Ecto neural progenitor cell (in vitro differentiated cells): ENCODE data around the gene NAXE.
"Not testable (repeated sequence)": the region's sequence is repeated elsewhere in the genome, so short reads cannot be mapped to it uniquely, and the experiment has no call there.

Experiments
- DNase-seq: peaks from one replicate; pipeline ENCODE4 v3.0.0-alpha.2; 2018; ENCODE audit warnings: low spot score

The NAXE gene

DNA sequence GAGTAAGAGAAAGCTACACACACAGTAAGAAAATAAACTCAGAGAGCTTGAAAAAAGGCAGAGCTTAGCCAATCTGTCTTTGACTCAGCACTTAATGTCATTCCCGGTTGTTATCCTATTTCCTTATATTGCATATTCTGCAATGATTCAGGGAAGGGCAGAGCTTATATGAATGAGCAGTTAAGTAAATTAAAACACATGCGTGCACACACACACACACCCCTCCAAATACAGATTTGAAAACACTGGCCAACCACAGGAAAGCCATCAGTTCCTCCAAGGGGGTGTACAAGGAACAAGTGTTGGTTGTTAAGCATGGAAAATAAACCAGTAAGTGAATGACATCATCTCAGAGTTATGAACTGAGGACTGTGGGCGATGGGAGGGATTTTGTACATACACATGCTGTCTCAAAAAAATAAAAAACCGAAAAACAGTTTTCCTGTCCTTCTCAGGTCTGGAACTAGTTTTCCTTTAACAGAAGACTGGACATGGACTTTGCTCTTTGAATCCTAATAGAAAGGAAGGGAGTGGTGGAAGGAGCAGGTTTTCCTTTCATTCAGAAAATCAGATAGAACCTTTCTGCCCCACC, 20.2 kb upstream of the NAXE start:
- DNase-seq, result no peak

DNA sequence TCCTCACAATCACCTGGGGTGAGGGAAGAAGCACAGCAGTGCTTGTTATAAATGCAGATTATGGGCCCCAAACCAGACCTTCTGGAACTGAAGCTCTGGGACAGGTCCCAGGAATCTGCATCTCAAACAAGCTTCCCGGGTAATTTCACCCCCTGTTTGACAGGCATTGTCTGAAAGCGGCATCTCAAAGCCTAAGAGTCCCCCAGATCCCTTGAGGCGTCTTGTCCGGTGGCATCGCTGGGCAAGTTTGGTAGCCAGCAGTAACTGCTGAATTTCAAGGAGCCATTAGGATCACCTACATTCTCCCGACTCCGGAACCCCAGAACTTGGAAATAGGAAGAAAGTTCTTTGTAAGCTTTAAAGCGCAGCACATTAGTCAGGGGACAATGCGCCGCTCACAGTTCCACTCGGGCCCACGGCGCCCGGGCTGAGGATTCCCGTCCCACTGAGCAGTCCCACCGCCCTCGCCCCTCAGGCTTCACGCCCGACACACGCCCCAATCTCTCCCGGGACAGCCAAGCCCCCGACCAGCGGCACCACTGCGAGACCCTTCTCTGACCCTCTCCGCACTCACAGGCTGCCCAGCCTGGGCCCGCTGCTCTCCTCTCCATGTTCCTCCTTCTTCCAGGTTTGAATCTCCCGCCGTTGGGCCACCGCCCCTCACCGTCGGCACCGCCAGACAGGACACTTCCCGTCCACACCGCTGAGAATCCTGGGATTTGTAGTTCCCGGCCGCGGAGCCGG, 19.5 kb upstream of the NAXE start, which contains the start of gene IQGAP3:
Gene IQGAP3 (minus strand): TSS at position 647 of the 744 bp plus-strand sequence. CDS start 36 bp downstream, at position 611.
- peak; percentile 90 for DNase-seq

DNA sequence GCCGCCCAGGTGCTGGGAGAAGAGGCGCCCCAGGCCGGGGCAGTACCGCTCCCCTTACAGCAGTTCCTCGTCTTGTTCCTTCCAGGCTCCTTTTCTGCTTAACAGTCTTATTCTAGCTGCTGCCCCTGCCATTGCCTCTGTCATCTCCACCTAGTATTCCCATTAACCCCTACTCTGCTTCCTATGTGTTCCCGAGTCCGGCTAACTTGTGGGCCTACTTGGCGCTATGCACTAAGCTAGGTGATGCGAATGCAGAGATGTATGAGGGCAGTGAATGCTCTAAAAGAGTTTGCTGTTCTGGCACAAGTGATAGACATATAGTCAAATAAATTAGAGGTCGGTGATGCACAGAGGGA, 18.9 kb upstream of the NAXE start:
- no peak for DNase-seq

DNA sequence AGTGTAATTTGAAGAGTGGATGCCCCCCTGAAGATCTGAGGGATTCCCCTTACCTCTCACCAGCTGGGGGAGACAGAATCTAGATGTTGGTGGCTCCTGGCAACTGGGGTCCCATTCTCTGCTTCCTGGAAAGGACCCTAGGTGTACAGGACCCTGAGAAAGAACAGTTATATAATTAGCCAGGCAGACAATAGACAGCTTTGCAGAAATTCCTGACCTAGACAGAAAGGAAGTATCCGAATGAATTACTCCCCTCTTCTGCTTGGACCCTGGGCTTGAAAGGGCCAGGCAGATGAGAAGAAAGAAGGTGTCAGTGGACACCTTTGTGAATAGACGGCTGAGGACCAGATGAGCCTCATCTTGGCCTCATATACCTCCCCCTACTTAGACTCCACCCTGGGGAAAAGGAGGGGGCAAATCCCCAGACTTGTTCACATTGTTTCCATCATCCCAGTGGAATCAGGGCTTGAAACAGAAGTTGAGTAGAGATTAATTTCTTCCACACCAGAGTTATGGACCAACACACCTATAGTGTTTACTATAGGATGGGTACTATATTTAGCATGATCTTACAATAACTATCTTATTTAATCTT, 17.4 kb upstream of the NAXE start:
- no peak for DNase-seq

DNA sequence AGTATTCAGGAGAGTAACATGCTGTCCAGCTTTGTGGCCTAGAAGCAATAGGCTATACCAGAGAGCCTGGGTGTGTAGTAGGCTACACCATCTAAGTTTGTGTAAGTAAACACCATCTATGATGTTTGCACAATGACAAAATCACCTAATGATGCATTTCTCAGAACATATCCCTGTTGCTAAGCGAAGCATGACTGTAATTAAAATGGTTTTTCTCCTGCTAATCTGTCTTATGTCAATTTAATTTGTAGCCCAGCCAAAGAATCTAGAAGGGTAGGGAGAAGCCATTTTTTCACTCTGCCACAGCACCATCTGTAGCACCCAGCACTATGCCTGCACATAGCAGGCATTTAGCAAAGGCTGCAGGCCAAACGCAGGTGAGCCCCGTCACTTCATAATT, 14.0 kb upstream of the NAXE start:
- no peak for DNase-seq

DNA sequence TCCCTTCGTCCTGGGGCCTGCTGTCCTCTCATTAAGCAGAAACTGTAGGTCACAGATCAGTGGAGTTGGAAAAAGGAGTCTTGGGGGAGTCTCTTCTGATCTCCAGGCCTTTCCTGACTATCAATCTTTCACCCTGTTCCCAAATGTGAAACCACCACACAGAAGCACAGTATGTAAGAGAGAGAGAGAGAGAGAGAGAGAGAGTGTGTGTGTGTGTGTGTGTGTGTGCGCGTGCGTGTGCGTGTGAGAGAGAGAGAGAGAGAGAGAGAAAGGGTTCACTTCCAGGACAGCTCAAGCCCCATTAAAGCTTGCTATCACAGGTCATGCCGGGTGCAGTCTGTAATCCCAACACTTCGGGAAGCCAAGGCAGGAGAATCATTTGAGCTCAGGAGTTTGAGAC, 13.5 kb upstream of the NAXE start:
- DNase-seq, result no peak

DNA sequence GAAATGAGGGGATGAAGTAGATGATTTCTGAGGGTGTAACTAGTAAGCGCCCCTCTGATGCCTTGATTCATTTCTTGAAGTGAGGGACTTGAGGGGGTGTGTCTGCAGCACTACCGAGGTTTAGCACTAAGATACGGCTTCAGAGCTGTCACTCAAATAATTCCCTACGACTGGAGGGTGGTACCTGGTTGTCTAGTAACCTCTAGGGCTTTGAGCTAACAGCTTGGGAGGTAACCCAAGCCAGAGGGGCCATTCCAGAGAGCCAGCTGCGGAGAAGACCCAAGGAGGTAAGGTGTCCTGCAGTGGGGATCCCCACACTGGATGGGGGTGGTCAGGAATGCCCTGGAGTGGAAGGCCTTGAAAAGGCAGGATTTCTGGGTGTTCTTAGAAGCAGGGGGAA, 12.1 kb upstream of the NAXE start, which contains the start of gene TTC24:
Gene TTC24 (plus strand): TSS at position 252 of the 400 bp plus-strand sequence. CDS start 1,642 bp downstream, outside the sequence.
- DNase-seq, result no peak

DNA sequence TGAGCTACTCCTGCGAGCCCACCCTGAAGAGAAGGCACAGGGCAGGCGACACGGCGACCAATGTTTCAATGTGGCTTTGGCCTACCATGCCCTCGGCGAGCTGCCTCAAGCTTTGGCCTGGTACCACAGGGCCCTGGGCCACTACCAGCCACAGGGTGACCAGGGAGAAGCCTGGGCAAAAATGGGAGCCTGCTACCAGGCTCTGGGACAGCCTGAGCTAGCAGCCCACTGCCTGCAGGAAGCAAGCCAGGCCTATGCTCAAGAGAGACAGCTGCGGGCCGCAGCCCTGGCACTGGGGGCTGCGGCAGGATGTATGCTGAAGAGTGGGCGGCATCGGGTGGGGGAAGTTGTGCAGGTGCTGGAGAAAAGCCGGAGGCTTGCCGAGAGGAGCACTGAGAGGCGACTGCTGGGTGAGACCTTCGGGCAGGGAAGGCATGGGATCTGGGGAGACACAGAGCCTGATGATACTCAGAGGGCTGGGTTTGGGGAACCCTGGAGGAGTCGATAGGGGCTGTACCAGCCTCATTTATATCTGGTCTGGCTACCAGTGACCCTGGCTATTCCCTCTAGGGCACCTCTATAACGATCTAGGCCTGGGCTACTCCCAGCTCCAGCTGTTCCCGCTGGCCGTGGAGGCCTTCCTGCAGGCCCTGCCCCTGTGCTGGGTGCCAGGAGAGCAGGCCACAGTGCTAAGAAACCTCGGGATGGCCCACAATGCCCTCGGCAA, 9.8 kb upstream of the NAXE start:
- no peak for DNase-seq

DNA sequence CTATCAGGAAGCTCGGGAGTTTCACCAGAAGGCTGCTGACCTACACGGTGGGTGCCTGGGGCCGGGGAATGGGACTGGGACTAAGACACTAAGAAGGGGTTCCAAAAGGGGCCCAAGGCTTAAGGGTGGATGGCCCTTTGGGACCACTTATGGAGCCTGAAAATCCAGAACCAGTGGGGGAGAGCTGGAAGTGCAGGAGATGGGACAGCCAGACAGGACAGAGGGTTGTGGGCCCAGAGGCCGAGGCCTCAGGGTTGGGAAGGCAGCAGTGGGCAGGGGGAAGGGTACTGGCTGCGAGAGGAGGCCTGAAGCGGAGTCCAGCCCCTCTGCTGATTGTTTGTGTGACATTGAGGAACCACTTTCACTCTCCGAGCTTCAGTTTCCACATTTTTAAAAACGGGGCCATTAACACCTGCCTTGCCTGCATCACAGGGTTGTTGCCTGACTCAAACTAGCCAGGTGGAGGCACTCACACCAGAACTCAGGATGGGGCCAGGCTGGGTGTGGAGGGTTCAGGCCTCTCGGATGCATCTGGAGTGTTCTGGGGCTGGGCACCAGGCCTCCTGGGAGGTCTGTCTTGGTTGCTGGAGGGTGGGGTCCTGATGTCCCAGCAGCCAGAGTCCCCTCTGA, 9.1 kb upstream of the NAXE start:
- no peak for DNase-seq

DNA sequence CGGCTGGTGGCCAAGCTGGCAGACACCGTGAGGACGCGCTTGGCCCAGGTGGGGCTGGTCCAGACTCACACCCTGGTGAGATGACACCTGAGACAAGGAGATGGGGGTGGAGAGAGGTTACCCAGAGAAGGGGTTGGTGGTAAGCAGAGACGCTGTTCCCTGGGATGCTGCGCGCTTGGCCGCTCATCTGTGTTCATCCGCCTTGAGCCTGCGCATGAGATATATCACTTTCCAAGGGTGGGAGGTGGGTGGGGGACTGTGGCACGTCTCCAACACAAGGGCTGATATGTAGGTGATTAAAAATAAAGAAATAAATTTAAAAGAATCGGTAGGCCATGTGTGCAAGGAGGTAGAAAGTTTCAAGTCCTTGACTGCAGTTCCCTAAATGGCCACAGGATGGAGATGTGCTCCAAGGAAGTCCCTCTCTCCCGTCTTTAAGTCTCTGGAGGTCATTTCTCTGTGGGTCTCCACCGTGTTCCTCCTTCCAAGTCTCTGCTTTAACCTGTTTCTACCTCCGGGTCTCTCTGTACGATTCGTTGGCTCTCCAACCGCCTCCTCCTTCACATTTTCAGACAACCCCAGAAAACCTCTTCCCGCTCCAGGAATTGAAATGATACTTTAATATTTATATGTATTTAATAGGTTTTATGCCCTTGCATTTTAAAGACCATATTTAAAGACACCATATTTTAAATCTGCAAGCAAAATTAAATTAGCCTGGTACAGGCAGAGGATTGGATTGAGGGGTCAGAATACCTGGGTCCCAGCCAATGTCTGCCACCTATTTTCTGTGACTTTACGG, 7.6 kb upstream of the NAXE start:
- DNase-seq, result peak; percentile 76

DNA sequence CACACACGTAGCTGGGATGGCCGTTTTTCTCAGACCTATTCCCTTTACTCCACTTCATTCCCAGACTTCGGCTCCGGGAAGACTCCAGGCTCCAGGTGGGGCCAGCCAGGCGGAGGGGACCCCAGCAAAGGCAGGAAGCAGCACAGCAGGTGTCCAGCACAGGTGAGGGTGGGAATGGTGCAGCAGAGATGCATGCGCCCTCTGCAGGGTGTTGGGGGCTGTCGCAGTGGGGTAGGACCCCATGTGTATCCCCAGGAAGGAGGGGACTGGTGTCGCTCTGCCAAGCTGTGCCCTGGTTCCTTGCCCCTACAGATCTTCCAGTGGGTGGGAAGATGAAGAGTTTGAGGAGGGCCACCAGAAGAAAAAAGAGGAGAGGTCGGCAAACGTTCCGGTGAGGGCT, 6.8 kb upstream of the NAXE start:
- DNase-seq, result no peak

DNA sequence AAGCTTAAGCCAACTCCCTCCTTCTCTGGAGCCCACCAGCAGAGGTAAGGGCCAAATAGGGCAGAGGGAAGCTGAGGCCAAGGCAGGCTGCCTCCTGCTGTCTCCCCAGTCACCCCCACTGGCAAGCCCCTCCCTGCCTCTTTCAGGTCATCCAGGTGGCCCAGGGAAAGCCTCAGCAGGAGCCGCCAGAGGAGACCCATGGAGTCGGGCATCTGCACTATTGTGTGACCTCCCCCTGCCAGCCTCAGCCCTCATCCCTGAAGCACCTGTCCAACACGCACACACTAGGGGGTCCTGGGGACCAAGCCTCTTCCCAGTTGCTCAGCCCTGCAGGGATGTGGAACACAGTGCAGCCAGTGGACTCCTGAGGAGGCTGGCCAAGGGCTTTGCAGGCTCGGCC, 5.3 kb upstream of the NAXE start:
- no peak for DNase-seq

DNA sequence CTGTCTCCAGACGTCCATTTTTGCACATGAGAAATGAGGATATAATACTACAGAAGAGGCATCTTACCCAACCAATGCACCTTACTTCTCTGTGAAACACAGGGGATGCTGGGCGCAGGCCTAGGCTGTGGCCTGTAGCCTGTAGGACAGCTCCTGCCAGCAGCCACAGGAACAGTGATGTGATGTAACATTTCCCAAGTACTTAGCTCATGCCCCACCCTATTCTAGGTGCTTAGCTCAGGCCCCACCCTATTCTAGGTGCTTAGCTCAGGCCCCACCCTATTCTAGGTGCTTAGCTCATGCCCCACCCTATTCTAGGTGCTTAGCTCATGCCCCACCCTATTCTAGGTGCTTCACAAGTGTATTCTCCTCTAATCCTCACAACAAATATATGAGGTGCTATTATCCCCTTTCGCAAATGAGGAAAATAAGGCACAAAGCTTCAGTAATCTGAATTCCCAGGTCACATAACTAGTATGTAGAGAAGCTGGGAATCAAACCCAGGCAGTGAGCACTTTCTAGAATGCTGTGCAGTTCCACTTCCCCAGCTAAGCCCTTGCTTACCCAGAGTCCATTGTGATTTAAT, 4.6 kb upstream of the NAXE start:
- DNase-seq, result no peak

DNA sequence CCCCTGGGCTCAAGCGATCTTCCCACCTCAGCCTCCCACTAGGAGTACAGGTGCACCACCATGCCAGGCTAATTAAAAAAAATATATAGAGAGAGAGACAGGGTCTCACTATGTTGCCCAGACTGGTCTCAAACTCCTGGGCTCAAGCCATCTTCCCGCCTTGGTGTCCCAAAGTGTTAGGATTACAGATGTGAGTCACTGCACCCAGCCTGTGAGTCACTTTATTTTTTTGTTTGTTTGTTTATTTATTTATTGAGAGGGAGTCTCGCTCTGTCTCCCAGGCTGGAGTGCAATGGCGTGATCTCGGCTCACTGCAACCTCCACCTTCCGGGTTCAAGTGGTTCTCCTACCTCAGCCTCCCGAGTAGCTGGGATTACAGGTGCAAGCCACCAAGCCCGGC, 3.6 kb upstream of the NAXE start:
- DNase-seq, result not testable (repeated sequence)

DNA sequence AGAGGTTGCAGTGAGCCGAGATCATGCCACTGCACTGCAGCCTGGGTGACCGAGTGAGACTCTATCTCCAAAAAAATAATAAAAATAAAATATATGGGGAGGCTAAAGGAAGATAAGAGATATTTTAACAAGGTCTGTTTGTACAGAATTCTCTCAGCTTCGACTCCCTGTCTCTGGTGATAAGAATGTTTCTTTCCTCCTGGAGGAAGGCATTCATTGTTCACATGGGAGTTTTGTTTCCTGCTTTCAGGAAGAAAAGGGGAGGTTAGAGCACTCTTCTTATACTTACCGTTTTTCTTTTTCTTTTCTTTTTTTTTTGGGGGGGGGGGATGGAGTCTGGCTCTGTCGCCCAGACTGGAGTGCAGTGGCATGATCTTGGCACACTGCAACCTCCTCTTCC, 2.0 kb upstream of the NAXE start:
- no peak for DNase-seq

DNA sequence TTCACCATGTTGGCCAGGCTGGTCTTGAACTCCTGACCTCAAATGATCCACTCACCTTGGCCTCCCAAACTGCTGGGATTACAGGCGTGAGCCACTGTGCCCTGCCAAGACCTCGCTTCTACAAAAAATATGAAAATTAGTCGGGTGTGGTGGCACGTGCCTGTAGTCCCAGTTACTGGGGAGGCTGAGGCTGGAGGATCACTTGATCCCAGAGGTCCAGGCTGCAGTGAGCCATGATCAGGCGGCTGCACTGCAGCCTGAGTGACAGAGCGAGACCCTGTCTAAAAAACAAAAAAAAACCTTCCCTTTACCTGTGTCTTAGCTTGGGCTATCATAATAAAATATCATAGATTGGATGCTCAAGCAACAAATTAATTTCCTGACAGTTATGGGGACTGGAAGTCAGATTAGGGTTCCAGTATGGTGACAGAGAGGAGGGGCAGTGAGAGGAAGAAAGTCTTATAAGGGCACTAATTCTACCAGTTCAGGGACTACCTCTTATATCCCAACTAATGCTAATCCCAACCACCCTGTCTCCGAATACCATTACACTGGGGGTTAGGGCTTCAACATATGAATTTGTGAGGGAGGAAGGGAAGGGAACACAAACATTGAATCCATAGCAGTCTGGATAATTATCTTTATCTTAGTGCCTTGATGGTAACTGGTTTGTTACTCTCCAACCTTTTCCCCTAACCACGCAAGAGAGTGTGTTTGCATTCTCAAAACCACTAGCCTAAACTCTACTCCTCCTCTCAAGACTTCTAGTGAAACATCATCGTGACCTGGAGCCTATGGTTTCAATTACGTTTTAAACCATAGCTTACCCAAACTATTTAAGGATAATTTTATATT, 1.0 kb upstream of the NAXE start:
- no peak for DNase-seq

DNA sequence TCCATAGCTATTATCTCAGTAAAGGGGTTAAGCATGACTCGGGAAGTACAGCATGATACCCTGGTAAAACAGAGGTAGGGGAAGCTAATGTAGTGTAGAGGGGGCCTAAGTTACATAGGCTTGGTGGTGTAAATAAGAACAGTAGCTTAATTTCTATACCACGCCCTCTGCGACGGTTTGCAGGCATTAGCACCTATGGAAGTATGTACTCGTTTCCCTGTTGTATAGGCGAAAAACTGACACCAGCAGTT, 470 bp upstream of the NAXE start:
- no peak for DNase-seq

DNA sequence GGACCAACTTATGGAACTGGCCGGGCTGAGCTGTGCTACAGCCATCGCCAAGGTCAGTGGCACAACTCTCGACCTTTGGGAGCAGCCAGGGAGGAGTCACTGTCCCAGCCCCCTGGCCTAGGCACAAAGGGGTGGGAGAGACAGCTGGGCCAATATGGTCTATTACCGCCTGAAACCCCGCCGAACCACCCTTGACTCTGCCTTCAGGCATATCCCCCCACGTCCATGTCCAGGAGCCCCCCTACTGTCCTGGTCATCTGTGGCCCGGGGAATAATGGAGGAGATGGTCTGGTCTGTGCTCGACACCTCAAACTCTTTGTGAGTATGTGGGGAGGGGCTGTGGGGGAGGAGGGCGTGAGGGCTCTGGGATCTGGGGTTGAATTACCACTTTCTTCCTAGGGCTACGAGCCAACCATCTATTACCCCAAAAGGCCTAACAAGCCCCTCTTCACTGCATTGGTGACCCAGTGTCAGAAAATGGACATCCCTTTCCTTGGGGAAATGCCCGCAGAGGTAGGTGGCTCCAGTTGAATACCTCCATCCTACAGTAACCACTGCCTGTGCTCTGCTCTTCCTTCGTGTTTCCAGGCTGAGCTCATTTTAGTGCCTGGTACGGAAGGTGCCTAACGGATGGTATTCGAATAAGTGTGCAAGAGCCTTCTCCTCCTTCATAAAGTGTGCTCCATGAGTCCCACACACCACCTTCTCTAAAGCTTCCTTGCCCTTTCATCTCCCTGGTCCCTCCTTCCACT, 758 bp downstream of the NAXE start:
- DNase-seq, result no peak

DNA sequence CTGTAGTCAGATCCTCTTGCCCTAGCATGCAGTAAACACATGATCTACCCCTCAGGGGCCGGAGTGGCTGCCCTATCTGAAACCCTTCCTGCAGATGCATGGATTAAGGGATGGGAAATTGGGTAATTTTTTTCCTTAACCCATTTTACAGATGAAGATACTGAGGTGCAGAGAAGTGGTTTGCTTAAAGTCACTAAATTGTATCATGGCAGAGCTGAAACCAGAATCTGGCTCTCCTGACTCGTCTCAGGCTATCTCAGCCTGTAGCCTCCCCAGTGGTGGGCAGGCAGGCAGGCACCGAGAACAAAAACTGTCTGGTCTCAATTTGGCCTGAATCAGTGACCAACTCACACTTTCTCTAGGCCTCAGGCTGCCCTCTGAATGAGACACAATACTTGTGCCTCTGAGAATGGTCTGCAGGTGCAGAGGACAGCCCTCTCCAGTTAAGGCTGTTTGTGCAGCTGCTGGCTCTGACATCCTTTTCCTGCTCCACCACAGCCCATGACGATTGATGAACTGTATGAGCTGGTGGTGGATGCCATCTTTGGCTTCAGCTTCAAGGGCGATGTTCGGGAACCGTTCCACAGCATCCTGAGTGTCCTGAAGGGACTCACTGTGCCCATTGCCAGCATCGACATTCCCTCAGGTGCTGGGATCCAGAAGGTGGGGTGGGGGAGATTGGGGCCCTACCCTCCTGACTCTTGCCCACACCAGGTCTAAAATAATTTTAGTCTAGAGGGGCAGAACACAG, 1.5 kb downstream of the NAXE start:
- DNase-seq, result no peak
